GM12878 (cell line): Measurements from ENCODE around the gene CHRNA9.

Experiments used
- ESRRA ChIP-seq: IDR thresholded peaks from 2 replicates; pipeline ENCODE4 v1.6.1; 2012; ENCODE audit warnings: mild to moderate bottlenecking, low read length, improper control_type of control experiment
- SMC3 ChIP-seq: IDR thresholded peaks from 2 replicates; pipeline ENCODE4 v1.6.1; 2011; ENCODE audit warnings: low read length, improper control_type of control experiment, borderline replicate concordance
- TF ChIP-seq, protein P1 (sequence below), 3 experiments: IDR thresholded peaks in 2 of 3; conservative IDR thresholded peaks in 1 of 3; 2 replicates each; pipeline ENCODE4 v1.5.1; 2011; ENCODE audit warnings: low read depth in 3 of 3, low read length in 3 of 3, mild to moderate bottlenecking in 3 of 3, control low read depth in 2 of 3, moderate library complexity in 2 of 3, inconsistent platforms in 1 of 3, mixed read lengths in 1 of 3; ENCODE audit not compliant: control insufficient read depth in 2 of 3, insufficient read depth in 1 of 3; ENCODE audit errors: extremely low read depth in 1 of 3

DNA sequence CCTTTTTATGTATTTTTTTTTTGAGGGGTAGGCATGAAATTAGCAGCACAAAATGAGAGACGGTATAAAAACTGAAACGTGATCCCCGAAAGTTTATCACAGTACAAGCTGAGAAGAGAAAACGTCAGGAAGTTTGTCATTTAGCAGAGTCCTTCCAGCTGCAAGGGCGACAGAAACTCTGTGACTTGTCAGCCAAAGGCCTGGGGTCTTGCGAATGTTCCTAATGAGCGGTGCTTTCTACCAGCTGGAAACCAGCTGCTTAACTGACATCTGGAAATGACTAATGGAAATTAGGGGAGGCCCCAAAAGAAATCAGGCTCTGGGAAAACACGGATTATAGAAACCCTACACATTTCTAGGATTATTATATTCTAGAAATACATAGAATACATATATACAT lies 66.5 kb downstream of the CHRNA9 start:
- TF ChIP-seq, protein P1, sequence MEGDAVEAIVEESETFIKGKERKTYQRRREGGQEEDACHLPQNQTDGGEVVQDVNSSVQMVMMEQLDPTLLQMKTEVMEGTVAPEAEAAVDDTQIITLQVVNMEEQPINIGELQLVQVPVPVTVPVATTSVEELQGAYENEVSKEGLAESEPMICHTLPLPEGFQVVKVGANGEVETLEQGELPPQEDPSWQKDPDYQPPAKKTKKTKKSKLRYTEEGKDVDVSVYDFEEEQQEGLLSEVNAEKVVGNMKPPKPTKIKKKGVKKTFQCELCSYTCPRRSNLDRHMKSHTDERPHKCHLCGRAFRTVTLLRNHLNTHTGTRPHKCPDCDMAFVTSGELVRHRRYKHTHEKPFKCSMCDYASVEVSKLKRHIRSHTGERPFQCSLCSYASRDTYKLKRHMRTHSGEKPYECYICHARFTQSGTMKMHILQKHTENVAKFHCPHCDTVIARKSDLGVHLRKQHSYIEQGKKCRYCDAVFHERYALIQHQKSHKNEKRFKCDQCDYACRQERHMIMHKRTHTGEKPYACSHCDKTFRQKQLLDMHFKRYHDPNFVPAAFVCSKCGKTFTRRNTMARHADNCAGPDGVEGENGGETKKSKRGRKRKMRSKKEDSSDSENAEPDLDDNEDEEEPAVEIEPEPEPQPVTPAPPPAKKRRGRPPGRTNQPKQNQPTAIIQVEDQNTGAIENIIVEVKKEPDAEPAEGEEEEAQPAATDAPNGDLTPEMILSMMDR (IDR thresholded peaks at IDR 0.05 in 2 of 3, conservative IDR thresholded peaks at IDR 0.05 in 1 of 3; ENCODE audit: control insufficient read depth in 2 of 3, extremely low read depth in 1 of 3, insufficient read depth in 1 of 3, low read depth in 3 of 3, low read length in 3 of 3) = no peak
- TF ChIP-seq ESRRA = no peak
- TF ChIP-seq SMC3 = no peak
